ENCODE results near the gene PIGZ. TPM values are rescaled to one million over a fixed set of nuclear protein-coding genes. Genes with fewer than 3 reads are reported as not detected.

The PIGZ gene
- total and polyA plus RNA-seq, 12 donors: 0.39 to 4.0 (median 2.1) TPM

DNA sequence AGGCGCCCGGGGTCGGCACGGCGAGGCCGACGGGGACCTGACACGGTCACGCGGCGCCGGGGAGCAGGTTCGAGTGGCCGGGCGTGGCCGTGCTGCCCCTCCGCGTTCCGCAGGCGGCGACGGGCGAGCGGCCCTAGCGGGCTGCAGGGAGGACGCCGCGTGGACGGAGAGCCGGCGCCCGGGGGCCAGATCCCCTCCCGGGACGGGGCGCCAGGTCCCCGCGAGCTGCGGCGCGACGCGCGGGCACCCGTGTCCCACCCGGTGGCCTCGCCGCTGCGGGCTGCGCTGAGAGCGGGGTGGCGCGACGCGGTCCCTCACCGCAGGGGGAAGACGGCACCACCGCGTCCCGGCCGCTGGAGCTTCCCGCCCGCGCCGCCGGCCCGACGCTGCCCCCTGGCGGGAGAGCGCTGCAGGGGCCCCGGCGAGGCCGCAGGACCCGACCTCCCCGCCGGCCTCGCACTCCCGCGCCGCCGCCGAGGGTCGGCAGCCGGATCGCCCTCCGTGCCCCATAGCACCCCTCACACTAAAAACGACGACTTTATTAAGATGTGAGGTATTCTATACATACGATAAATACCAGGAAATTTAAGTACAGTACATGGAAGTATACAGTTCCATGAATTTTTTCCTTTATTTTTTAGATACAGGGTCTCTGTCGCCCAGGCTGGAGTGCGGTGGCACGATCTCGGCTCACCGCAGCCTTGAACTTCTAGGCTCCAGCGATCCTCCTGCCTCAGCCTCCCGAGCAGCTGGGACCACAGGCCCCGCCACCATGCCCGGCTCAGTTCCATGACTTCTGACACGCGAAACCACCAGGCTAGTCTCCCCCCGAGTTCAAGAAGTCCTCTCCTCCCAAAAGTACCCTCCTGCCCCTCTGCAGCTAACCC is 1.3 kb upstream of the PIGZ start:
- H3K9me3 ChIP-seq (replicated peaks in 1 of 3): no peaks in the 10 kb centered on the region
- H3K27ac ChIP-seq: peak overlapping the region in 2 of 5 donors; percentile 41 to 72
- intact Hi-C loops (cut with DNase I): loop anchor here (5.0 to 10.0 kb wide), 2 partner anchors 125 to 133 kb away; no protein-coding TSS in a partner anchor
- peak overlapping the region in 3 of 4 donors; percentile 45 to 96 (median 50) for H3K4me3 ChIP-seq
- H3K36me3 ChIP-seq (replicated peaks in 1 of 2): no peaks in the 10 kb centered on the region
- DNase-seq: peak in 6 of 7 donors; percentile 40 to 67 (median 56)
- peaks cover 3 to 9% of the 10 kb centered on the region in 2 donors for H3K4me1 ChIP-seq (replicated peaks in 1 of 2)
- WGBS, 4 donors: 8 to 55% (median 25%) methylated on average over 15 to 100 of the region's 100 CpGs
- TF ChIP-seq, protein P1, sequence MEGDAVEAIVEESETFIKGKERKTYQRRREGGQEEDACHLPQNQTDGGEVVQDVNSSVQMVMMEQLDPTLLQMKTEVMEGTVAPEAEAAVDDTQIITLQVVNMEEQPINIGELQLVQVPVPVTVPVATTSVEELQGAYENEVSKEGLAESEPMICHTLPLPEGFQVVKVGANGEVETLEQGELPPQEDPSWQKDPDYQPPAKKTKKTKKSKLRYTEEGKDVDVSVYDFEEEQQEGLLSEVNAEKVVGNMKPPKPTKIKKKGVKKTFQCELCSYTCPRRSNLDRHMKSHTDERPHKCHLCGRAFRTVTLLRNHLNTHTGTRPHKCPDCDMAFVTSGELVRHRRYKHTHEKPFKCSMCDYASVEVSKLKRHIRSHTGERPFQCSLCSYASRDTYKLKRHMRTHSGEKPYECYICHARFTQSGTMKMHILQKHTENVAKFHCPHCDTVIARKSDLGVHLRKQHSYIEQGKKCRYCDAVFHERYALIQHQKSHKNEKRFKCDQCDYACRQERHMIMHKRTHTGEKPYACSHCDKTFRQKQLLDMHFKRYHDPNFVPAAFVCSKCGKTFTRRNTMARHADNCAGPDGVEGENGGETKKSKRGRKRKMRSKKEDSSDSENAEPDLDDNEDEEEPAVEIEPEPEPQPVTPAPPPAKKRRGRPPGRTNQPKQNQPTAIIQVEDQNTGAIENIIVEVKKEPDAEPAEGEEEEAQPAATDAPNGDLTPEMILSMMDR (IDR thresholded peaks at IDR 0.05): peak in 3 of 6 experiments; percentile 92 to 97 (median 93)
- no peak for TF ChIP-seq POLR2A (IDR thresholded peaks at IDR 0.05)
- H3K27me3 ChIP-seq: no peaks in the 10 kb centered on the region

DNA sequence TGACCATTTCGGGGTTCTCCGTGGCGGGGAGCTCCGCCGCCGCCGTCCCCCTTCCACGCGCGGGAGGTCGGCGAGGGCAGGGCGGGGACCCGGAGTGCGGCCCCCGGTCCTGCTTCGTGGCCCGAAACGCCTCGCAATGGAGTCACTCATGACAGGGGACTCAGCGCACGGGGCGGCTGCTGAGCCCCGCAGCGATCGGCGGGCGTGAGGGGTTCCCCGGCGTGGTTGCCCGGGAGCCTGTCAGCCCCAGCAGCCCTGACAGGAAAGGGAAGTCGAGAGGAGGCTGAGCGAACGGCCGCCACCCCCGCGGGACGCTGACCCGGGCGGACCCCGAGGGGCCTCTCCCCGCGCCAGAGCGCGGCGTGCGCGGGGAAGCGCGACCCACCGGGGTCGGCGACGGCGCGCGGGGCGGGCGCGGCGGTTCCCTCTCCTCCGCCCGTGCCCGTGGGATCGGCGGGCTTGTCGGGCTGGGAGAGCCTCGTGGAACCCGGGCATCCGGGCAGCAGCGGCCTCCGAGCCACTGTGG is 564 bp upstream of the PIGZ start:
- peak overlapping the region in 2 of 5 donors; percentile 41 to 72 for H3K27ac ChIP-seq
- peaks cover 3 to 9% of the 10 kb centered on the region in 2 donors for H3K4me1 ChIP-seq (replicated peaks in 1 of 2)
- WGBS, 4 donors: 0 to 4% (median 0%) methylated on average over 10 to 72 of the region's 72 CpGs
- no peaks in the 10 kb centered on the region for H3K27me3 ChIP-seq
- H3K36me3 ChIP-seq (replicated peaks in 1 of 2): no peaks in the 10 kb centered on the region
- H3K9me3 ChIP-seq (replicated peaks in 1 of 3): no peaks in the 10 kb centered on the region
- intact Hi-C loops (cut with DNase I): loop anchor here (5.0 to 10.0 kb wide), 2 partner anchors 124 to 132 kb away; no protein-coding TSS in a partner anchor
- TF ChIP-seq, protein P1 (IDR thresholded peaks at IDR 0.05): no peak
- no peak for TF ChIP-seq POLR2A (IDR thresholded peaks at IDR 0.05)
- H3K4me3 ChIP-seq: peak overlapping the region; percentile 33 to 96 (median 48)
- peak in 2 of 7 donors; percentile 10 to 52 for DNase-seq

DNA sequence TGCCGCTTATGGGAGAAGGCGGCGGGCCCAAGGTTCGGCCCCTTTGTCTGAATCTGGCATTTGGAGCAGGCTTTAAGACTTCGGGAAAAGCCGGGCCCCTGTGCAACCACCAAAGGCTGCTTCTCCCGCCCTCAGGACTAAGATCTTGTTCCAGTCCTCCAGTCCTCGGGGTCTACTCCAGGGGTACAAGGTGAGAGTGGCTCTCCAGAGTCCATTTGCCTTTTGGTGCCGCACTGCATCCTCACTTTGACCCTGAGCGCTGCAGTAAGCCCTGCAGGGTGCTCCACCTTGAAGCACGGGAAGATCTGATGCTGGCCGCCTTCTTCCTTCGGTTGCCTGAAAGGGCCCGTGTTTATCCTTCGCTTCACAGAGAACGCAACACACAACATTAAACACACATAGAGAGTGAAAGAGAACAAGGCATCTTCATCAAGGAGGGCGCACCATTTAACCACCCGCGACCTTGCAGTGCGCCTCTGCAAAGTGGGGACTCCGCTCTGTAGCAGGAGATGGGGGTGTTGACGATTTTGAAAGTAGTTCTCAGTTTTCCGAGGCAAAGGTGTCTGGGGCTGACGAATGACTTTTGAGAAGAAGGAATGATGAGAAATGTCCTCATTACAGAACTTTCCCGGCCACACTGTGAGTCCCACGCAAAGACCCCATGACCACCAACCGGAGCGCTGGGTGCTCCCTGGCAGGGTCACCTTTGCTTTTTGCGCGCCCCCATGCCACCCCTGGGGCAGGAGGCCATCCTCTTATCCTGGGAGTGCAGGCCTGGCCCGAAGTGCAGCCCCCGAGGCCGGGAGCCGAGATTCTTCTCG is 1.0 kb downstream of the PIGZ start:
- H3K4me3 ChIP-seq: peak overlapping the region in 2 of 4 donors; percentile 38 to 96
- intact Hi-C loops (cut with DNase I): loop anchor here (5.0 to 10.0 kb wide), 2 partner anchors 123 to 130 kb away; no protein-coding TSS in a partner anchor
- H3K36me3 ChIP-seq (replicated peaks in 1 of 2): no peaks in the 10 kb centered on the region
- peak in 1 of 7 donors; percentile 41 for DNase-seq
- H3K27ac ChIP-seq: no peak overlapping the region
- 56 to 62% (median 59%) methylated on average over 21 to 35 of the region's 35 CpGs for WGBS, 4 donors
- no peaks in the 10 kb centered on the region for H3K27me3 ChIP-seq
- peaks cover 3 to 9% of the 10 kb centered on the region in 2 donors for H3K4me1 ChIP-seq (replicated peaks in 1 of 2)
- TF ChIP-seq POLR2A (IDR thresholded peaks at IDR 0.05): no peak
- TF ChIP-seq, protein P1 (IDR thresholded peaks at IDR 0.05): no peak
- no peaks in the 10 kb centered on the region for H3K9me3 ChIP-seq (replicated peaks in 1 of 3)
